ENCODE data around the gene ASCL5. TPM values are rescaled to one million over a fixed set of nuclear protein-coding genes. Genes with fewer than 3 reads are reported as not detected.

ASCL5 gene
- total and polyA plus RNA-seq, 9 of the 15 experiments (the other 6 are each of a cell fraction or from before 2014, with no cell fraction given) = 0.09 TPM; not detected in 8

GRCh38 chr1:201128476-201128875, 1.5 kb upstream of the ASCL5 start:
- CTCF ChIA-PET (ENCODE audit: low intra/inter-chr PET ratio) = no interaction called here
- no peak for DNase-seq (ENCODE audit: extremely low read depth in 1 of 4, low spot score in 3 of 4)
- no peak overlapping the region for H3K9ac ChIP-seq (ENCODE audit: insufficient read depth in 1 of 2, low read depth in 2 of 2, low read length in 2 of 2)
- TF ChIP-seq NCOA1 (IDR thresholded peaks at IDR 0.05; ENCODE audit: low read depth) (no peak), ATF6 (CRISPR knock-in tag; IDR thresholded peaks at IDR 0.05) (no peak), RBM39 (optimal IDR thresholded peaks at IDR 0.05; ENCODE audit: low read depth, low read length) (no peak), MYNN (IDR thresholded peaks at IDR 0.05) (no peak), MYNN (CRISPR knock-in tag; IDR thresholded peaks at IDR 0.05) (no peak), ZEB2 (IDR thresholded peaks at IDR 0.05) (no peak), CBFA2T3 (IDR thresholded peaks at IDR 0.05) (no peak), DNMT1 (IDR thresholded peaks at IDR 0.05) (no peak), ATF7 (IDR thresholded peaks at IDR 0.05) (no peak), CEBPB (tag; IDR thresholded peaks at IDR 0.05) (no peak), AFF4 (CRISPR knock-in tag; IDR thresholded peaks at IDR 0.05) (no peak), KLF1 (tag; IDR thresholded peaks at IDR 0.05) (no peak), ZNF354B (CRISPR knock-in tag; IDR thresholded peaks at IDR 0.05) (no peak), TAF9B (IDR thresholded peaks at IDR 0.05; ENCODE audit: partially characterized antibody) (no peak), NFATC3 (IDR thresholded peaks at IDR 0.05) (no peak), ZNF253 (CRISPR knock-in tag; conservative IDR thresholded peaks at IDR 0.05) (no peak), ATF1 (CRISPR knock-in tag; IDR thresholded peaks at IDR 0.05) (no peak), ATF1 (tag; IDR thresholded peaks at IDR 0.05) (no peak), ZNF518B (CRISPR knock-in tag; IDR thresholded peaks at IDR 0.05) (no peak)

More at GRCh38 chr1:201128476-201128875, 1.5 kb upstream of the ASCL5 start:
- H3K4me3 ChIP-seq = no peak overlapping the region
- no peaks in the 10 kb centered on the region for H3K9me3 ChIP-seq (replicated peaks; ENCODE audit: control insufficient read depth, insufficient read depth, low read depth, low read length)
- peaks cover 13% of the 10 kb centered on the region for H4K20me1 ChIP-seq (replicated peaks; ENCODE audit: control insufficient read depth, insufficient read depth, low read length)
- H2AFZ ChIP-seq (ENCODE audit: low read depth, low read length) = no peak overlapping the region
- in situ Hi-C loops (cut with MboI) (no loop called here), intact Hi-C loops (cut with micrococcal nuclease) (no loop called here)
- peaks cover 0 to 3% of the 10 kb centered on the region in 2 experiments; a peak in 2 of 5 replicates for H3K4me1 ChIP-seq (replicated peaks in 1 of 2; ENCODE audit: control insufficient read depth in 2 of 2, insufficient read depth in 2 of 2, low read length in 2 of 2)
- ATAC-seq = no peak
- no peaks in the 10 kb centered on the region for H3K36me3 ChIP-seq (ENCODE audit: control insufficient read depth, insufficient read depth, low read length)
- BruUV-seq (replicated peaks) = no TSS peak
- H3K27ac ChIP-seq (ENCODE audit: extremely low read depth, low read depth, low read length) = no peak overlapping the region
- no peak overlapping the region for H3K4me2 ChIP-seq (ENCODE audit: insufficient read depth, low read length)
- WGBS (ENCODE audit: insufficient coverage, low coverage, missing lambda C conversion rate) = 15% methylated on average over 9 of the region's 9 CpGs
- FAIRE-seq = no peak
- no peaks in the 10 kb centered on the region for H3K9me1 ChIP-seq (ENCODE audit: control insufficient read depth, insufficient read depth, low read length)
- H3K27me3 ChIP-seq (ENCODE audit: control insufficient read depth in 2 of 2, insufficient read depth in 2 of 2, low read length in 2 of 2) = peaks cover 51 to 63% of the 10 kb centered on the region in 2 experiments
- H3K79me2 ChIP-seq (ENCODE audit: control insufficient read depth, insufficient read depth, low read length) = no peaks in the 10 kb centered on the region
- POLR2A ChIA-PET = interaction anchor here (1.3 kb wide), 1 partner anchor 9 kb away, joined by 5 read pairs; no protein-coding TSS in a partner anchor

Data from K562 (cell line).